ENCODE results near the gene PDXDC1.
"Not testable (repeated sequence)": the region's sequence is repeated elsewhere in the genome, so short reads cannot be mapped to it uniquely, and the experiment has no call there.

PDXDC1 gene, protein sequence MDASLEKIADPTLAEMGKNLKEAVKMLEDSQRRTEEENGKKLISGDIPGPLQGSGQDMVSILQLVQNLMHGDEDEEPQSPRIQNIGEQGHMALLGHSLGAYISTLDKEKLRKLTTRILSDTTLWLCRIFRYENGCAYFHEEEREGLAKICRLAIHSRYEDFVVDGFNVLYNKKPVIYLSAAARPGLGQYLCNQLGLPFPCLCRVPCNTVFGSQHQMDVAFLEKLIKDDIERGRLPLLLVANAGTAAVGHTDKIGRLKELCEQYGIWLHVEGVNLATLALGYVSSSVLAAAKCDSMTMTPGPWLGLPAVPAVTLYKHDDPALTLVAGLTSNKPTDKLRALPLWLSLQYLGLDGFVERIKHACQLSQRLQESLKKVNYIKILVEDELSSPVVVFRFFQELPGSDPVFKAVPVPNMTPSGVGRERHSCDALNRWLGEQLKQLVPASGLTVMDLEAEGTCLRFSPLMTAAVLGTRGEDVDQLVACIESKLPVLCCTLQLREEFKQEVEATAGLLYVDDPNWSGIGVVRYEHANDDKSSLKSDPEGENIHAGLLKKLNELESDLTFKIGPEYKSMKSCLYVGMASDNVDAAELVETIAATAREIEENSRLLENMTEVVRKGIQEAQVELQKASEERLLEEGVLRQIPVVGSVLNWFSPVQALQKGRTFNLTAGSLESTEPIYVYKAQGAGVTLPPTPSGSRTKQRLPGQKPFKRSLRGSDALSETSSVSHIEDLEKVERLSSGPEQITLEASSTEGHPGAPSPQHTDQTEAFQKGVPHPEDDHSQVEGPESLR

DNA sequence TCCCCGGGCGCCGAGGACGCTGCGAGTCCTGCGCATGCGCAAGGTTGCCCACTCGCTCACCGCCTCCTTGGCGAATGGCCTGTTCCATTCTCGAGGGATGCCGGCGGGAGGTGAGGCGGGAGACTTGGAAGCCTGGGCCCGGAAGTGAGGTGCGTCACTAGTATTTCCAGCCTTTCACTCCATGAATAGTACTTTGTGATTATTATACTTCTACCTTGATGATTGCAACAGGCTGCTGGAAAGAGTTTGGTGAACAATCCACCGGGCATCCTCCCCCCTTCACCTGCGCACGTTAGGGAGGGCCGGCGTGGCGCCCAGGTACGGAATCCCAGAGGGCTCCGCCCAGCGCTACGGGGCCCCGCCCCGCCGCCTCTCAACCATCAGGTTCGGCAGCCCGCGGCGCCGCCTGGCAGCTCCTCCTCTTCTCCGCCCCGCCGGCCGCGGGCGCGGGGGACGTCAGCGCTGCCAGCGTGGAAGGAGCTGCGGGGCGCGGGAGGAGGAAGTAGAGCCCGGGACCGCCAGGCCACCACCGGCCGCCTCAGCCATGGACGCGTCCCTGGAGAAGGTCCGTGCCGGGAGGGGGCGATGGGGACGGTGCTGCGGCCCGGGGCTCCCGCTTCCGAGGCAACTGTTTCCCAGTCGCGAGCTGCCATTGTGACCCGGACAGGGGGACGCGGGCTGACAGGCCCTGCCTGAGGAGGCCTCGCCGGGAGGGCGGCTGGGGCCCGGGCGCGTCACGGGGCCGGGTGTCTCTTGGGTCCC is at the start of gene PDXDC1:
Gene PDXDC1, plus strand, starts transcription at position 371 of the 762 bp plus-strand sequence. Its CDS starts 174 bp downstream, at position 545.
- in situ Hi-C loops (cut with HindIII; ENCODE audit: low sequenced_read_pairs): not testable (repeated sequence)

DNA sequence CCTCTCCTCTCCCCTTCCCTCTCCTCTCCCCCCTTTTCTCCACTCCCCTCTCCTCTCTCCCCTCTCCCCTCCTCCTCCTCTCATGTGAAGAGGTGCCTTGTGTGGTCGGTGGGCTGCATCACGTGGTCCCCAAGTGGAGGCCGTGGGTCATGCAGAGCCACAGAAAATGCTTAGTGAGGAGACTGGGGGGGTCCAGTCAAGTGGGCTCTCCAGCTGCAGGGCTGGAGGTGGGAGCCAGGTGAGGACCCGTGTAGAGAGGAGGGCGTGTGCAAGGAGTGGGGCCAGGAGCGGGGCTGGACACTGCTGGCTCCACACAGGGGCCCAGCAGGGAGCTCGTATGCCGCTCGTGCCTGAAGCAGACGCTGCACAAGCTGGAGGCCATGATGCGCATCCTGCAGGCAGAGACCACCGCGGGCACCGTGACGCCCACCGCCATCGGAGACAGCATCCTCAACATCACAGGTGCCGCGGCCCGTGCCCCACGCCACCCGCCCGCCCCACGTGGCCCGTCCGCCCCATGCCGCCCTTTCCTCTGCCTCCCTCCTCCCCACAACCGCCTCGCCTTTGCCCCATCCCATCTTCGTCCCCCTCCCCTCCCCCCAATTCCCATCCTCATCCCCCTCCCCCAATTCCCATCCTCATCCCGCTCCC is 46.6 kb upstream of the PDXDC1 start:
- in situ Hi-C loops (cut with HindIII; ENCODE audit: low sequenced_read_pairs): not testable (repeated sequence)

DNA sequence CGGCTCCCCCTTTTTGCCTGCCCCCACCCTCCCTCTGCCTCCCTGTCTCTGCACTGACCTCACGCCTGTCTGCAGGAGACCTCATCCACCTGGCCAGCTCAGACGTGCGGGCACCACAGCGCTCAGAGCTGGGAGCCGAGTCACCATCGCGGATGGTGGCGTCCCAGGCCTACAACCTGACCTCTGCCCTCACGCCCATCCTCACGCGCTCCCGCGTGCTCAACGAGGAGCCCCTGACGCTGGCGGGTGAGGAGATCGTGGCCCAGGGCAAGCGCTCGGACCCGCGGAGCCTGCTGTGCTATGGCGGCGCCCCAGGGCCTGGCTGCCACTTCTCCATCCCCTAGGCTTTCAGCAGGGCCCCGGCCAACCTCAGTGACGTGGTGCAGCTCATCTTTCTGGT is 45.6 kb upstream of the PDXDC1 start:
- in situ Hi-C loops (cut with HindIII; ENCODE audit: low sequenced_read_pairs): not testable (repeated sequence)

DNA sequence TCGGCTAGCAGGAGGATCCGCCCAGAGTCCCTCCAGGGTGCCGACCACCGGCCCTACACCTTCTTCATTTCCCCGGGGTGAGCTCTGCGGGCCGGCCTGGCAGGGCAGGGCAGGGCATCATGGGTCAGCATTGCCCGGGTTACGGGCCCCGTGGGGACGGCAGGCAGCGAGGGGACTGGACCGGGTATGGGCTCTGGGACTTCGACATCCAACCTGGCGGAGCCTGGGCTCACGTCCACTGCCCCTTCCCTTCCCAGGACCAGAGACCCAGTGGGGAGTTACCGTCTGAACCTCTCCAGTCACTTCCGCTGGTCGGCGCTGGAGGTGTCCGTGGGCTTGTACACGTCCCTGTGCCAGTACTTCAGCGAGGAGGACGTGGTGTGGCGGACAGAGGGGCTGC is 44.6 kb upstream of the PDXDC1 start:
- in situ Hi-C loops (cut with HindIII; ENCODE audit: low sequenced_read_pairs): not testable (repeated sequence)

DNA sequence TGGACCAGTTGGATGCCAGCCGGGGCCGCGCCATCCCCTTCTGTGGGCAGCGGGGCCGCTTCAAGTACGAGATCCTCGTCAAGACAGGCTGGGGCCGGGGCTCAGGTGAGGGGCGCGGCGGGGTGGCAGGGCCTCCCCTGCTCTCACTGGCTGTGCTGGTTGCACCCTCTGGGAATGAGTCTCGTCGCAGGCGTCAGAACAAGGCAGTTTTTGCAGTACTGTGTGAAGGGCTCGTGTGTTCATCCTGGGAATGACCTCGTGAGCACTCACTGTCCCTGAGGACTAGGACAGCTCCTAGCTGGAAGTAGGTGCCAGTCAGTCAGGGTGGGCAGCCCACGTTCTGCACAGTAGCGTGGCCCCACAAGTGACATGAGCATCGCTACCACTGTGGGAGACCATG is 43.9 kb upstream of the PDXDC1 start:
- in situ Hi-C loops (cut with HindIII; ENCODE audit: low sequenced_read_pairs): not testable (repeated sequence)

DNA sequence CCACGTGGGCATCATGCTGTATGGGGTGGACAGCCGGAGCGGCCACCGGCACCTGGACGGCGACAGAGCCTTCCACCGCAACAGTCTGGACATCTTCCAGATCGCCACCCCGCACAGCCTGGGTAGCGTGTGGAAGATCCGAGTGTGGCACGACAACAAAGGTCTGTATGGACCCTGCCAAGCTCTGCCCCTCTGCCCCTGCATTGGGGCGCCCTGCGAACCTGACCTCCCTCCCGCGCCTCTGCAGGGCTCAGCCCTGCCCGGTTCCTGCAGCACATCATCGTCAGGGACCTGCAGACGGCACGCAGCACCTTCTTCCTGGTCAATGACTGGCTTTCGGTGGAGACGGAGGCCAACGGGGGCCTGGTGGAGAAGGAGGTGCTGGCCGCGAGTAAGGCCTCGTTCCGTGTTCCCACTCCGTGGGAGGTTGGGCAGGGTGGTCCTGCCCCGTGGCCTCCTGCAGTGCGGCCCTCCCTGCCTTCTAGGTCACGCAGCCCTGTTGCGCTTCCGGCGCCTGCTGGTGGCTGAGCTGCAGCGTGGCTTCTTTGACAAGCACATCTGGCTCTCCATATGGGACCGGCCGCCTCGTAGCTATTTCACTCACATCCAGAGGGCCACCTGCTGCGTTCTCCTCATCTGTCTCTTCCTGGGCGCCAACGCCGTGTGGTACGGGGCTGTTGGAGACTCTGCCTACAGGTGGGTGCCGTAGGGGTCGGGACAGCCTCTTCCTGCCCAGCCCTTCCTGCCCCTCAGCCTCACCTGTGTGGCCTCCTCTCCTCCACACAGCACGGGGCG is 42.0 kb upstream of the PDXDC1 start:
- in situ Hi-C loops (cut with HindIII; ENCODE audit: low sequenced_read_pairs): not testable (repeated sequence)

DNA sequence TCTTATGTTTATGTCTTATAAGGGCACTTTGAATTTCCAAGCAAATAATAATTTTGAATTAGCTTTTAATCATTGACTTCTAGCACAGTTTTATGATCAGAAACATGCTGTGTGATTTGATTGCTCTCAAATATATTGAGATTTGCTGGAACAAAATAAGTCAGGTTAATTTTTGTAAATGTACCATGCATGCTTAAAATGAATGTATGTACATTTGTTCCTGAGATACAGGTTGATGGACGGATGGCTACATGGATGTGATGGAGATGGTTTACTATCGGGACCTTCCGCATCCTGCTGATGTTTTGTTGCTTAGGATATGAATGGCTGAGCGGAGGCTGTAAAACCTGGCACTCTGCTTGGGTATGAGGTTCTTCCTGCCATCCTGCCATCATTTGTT is 37.7 kb upstream of the PDXDC1 start, which contains the start of gene NPIPA1:
Gene NPIPA1, plus strand, starts transcription at position 301 of the 400 bp plus-strand sequence. Its CDS starts 0 bp downstream, at position 301.
- in situ Hi-C loops (cut with HindIII; ENCODE audit: low sequenced_read_pairs): not testable (repeated sequence)

DNA sequence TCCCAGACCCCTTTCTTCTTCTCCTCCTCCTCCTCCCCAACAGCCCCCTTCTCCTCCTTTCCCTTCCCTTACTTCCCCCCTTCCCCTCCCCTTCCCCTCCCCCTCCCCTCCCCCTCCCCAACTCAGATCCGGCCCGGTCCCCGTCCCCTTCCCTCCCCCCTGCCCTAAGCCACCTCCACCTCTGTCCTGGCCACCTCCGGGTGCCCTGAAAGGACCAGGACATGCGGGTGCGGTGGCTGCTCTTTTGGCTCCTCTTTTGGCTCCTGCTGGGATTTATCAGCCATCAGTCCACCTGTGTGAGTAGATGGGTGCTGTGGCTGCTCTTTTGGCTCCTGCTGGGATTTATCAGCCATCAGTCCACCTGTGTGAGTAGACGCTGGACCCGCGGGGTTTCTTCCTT is 36.8 kb upstream of the PDXDC1 start:
- in situ Hi-C loops (cut with HindIII; ENCODE audit: low sequenced_read_pairs): not testable (repeated sequence)

DNA sequence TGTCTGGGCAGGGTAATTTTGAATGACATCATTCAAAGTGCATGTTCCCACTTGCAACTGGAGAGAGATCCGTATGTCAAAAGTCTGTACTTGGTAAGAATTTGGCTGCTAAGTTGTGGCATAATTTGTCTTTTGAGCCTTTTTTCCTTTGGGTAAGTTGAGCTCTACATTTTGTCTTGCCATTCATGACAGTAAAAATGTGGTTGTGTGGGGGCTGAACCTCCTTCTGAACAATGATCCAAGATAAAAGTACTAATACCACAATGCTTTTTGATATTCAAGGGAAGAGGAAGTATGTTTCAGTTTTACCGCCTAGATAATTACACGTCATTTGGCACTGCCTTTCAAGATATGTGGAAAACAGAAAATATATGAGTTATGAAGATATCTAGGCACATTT is 32.1 kb upstream of the PDXDC1 start:
- in situ Hi-C loops (cut with HindIII; ENCODE audit: low sequenced_read_pairs): not testable (repeated sequence)

DNA sequence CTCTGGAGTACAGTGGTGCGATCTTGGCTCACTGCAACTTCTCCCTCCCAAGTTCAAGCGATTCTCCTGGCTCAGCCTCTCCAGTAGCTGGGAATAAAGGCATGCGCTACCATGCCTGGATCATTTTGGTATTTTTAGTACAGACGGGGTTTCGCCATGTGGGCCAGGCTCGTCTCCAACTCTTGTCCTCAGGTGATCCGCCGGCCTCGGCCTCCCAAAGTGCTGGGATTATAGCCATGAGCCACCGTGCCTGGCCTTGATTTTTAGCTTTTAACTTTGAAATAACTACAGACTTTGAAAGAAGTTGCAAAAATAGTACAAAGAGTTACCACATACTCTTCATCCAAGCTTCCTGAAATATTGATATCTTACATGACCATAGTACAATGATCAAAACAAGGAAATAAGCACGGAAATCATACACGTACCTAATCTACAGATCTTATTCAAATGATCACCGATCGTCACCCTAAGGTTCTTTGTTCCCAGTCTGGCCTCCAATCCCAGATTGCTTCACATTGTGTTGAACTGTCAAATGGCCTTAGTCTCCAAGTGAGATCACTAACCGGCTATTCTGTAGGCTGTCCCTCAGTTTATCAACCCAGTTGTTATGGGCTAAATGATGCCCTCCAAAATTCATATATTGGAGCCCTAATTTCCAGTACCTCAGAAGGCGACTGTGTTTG is 19.1 kb upstream of the PDXDC1 start:
- in situ Hi-C loops (cut with HindIII; ENCODE audit: low sequenced_read_pairs): no loop called here

DNA sequence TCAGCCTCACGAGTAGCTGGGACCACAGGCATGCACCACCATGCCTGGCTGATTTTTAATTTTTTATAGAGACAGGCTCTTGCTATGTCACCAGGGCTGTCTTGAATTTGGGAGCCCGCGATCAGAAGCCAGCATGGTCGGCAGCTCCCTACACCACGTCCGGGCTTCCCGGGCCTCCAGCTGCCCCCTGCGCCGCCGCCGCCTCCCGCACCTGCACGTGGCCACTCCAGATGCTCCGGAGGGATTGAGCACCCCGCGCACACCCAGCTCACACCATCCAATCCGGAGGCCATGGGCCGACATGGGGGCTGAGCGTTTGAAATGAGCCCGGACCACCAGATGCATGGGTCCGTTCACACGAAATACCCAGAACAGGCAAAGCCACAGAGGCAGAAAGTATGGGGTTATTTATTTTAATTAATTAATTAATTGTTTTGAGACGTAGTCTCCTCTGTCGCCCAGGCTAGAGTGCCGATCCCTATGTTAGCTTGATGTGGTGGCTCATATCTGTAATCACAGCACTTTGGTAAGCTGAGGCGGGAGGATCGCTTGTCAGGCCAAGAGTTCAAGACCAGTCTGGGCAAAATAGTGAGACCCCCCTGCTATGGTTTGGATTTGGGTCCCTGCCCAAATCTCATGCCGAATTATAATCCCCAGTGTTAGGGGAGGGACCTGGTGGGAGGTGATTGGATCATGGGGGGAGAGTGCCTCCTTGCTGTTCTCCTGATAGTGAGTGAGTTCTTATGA is 17.1 kb upstream of the PDXDC1 start:
- in situ Hi-C loops (cut with HindIII; ENCODE audit: low sequenced_read_pairs): no loop called here

DNA sequence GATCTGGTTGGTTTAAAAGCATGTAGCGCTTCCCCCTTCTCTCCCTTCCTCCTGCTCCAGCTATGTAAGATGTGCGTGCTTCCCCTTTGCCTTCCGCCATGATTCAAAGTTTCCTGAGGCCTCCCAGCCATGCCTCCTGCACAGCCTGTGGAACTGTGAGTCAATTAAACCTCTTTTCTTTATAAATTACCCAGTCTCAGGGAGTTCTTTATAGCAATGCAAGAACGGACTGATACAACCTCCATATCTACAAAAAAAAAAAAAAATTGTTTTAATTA is 16.6 kb upstream of the PDXDC1 start:
- in situ Hi-C loops (cut with HindIII; ENCODE audit: low sequenced_read_pairs): no loop called here

DNA sequence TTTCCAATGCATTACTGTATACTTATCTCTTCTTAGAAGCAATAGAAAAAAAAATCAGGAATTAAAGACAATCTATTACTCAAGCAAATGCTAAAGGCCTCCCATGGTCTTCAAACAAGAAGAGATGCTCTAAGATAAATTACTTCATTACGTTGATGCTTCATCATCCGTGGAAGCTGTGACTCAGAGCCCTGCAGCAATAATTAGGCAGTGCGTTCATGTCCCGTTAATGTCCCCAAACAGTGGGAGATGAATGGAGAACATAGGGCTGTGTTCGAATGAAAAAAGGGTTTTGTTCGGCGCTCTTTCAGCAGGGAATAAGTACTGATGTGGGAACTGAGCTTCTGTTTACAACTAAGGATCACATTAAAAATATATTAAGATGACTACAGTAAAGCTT is 15.9 kb upstream of the PDXDC1 start:
- in situ Hi-C loops (cut with HindIII; ENCODE audit: low sequenced_read_pairs): no loop called here

DNA sequence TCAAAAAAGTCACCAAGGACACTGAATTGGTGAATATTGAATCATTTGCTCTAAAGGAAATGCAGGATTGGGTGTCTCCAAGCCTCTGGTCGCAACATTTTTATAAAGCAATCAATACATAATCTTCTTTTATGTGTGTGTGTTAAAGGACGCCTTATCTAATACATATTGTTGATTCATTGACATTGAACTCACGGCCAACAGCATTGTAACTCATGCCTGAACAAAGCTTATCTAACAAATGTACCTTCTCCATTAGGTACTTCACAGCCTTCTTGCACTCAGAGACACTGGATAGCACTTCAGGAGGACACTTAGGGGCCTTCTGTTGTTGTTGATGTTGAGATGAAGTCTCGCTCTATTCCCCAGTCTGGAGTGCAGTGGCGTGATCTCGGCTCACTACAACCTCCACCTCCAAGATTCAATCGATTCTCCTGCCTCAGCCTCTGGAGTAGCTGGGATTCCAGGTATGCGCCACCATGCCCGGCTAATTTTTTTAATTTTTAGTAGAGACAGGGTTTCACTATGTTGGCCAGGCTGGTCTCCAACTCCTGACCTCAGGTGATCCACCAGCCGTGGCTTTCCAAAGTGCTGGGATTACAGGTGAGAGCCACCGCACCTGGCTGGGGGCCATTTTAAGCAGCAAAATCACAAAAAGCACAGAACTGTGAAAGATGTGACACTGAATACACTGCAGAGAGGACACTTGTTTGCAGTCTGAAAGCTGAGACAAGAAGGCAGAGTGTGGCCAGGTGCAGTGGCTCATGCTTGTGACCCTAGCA is 13.2 kb upstream of the PDXDC1 start:
- in situ Hi-C loops (cut with HindIII; ENCODE audit: low sequenced_read_pairs): no loop called here

DNA sequence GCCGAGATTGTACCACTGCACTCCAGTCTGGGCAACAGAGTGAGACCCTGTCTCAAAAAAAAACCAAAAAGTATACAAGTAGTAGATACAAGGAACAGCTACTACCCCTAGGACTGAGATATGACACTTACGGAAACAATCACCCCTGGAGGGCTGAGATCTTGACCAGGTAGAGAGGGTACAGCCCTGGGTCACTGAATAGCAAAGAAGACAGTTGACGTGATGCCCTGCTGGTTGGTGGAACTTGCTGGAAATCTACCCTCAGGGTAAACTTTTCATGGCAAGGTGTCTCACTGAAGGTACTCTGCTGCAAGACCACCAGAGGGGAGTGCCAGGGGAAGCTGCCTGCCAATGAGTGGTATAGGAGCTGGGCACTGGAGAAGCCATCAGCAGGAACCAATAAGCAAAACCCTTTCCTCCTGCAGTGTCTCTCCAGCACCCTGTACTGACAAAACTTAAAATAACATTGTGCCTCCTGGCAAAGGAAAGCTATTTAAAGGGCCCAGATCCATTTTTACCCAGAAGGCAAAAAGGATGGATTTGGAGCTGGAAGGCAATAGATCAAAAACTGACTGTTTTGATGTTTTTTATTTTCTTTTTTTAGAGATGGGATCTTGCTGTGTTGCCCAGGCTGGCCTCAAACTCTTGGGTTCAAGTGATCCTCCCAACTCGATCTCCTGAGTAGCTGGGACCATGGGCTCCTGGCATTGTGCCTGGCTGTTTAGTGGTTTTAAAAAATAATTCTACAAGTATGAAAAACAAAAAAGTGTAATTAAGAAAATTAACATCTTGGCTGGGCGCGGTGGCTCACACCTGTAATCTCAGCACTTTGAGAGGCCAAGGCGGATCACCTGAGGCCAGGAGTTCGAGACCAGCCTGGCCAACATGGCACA is 11.3 kb upstream of the PDXDC1 start:
- in situ Hi-C loops (cut with HindIII; ENCODE audit: low sequenced_read_pairs): no loop called here

DNA sequence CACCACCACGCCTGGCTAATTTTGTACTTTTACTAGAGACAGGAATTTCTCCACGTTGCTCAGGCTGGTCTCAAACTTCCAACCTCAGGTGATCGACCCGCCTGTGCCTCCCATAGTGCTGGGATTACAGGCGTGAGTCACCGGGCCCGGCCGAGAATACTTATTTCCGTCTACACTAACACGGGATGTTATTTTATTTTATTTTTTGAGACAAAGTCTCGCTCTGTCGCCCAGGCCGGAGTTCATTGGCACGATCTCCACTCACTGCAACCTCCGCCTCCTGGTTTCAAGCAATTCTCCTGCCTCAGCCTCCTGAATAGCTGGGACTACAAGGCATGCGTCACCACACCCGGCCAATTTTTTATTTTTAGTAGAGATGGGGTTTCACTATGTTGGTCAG is 9.5 kb upstream of the PDXDC1 start:
- in situ Hi-C loops (cut with HindIII; ENCODE audit: low sequenced_read_pairs): no loop called here

DNA sequence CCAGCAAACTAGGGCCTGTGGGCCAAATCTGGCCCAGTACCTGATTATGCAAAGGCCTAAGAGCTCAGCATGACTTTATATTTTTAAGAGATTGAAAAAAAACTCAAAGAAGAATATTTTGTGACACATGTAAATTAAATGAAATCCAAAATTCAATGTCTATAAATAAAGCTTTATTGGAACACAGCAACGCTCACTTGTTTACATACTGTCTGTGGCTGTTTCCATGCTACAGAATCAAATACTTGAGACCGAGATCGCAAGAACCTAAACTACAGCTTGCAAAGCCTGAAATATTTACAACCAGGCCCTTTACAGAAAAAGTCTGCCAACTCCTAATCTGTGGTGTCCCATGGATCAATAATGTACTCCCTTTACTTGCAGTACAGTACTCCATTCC is 5.0 kb upstream of the PDXDC1 start:
- in situ Hi-C loops (cut with HindIII; ENCODE audit: low sequenced_read_pairs): not testable (repeated sequence)

Data from DLD1 (cell line).